HepG2 (cell line): Measurements from ENCODE around the gene FGA. TPM values are rescaled to one million over a fixed set of nuclear protein-coding genes. Genes with fewer than 3 reads are reported as not detected.

Source experiments
- ELF1 ChIP-seq: sonication (generic); formaldehyde crosslinking; IDR thresholded peaks from 2 replicates; pipeline ENCODE4 v1.4.0; 2020; ENCODE audit warnings: missing genetic modification reagents
- HDAC6 ChIP-seq: fragments of 200-600 bp; sonication (generic); IDR thresholded peaks from 2 replicates; pipeline ENCODE4 v1.7.0; 2017; ENCODE audit warnings: mild to moderate bottlenecking, antibody characterized with exemption, low read length, low read depth
- HNF4G ChIP-seq, 2 experiments: sonication (generic) in 1 of 2; formaldehyde crosslinking in 1 of 2; IDR thresholded peaks; 2 replicates each; pipeline versions ENCODE4 v1.4.0 to v1.6.1; 2011 to 2020; ENCODE audit warnings: borderline replicate concordance in 2 of 2, low read depth in 2 of 2, mild to moderate bottlenecking in 2 of 2, low read length in 1 of 2, missing genetic modification reagents in 1 of 2, moderate library complexity in 1 of 2
- HNRNPLL ChIP-seq: fragments of 200-400 bp; formaldehyde crosslinking; IDR thresholded peaks from 2 replicates; pipeline ENCODE4 v1.6.1; 2017; ENCODE audit warnings: mild to moderate bottlenecking, low read depth, low read length; ENCODE audit not compliant: poor library complexity, severe bottlenecking
- MAFK ChIP-seq, 2 experiments: IDR thresholded peaks in 1 of 2; conservative IDR thresholded peaks in 1 of 2; 2 replicates each; pipeline ENCODE4 v1.6.1; 2011; ENCODE audit warnings: improper control_type of control experiment in 2 of 2, low read length in 2 of 2
- SRSF9 ChIP-seq: fragments of 200-400 bp; formaldehyde crosslinking; IDR thresholded peaks from 2 replicates; pipeline ENCODE4 v1.6.1; 2018; ENCODE audit warnings: borderline replicate concordance, mild to moderate bottlenecking, low read depth, low read length; ENCODE audit not compliant: insufficient read depth, poor library complexity, severe bottlenecking
- TP53 ChIP-seq: sonication (generic); formaldehyde crosslinking; conservative IDR thresholded peaks from 2 replicates; pipeline ENCODE4 v1.4.0; 2020; ENCODE audit warnings: missing genetic modification reagents
- ZZZ3 ChIP-seq: sonication (generic); formaldehyde crosslinking; IDR thresholded peaks from 2 replicates; pipeline ENCODE4 v1.4.0; 2020; ENCODE audit warnings: missing genetic modification reagents, mild to moderate bottlenecking, borderline replicate concordance
- polyA plus RNA-seq, 8 experiments: library from polyadenylated mRNA; depleted of rRNA in 3 of 8; stranded (reverse) in 7 of 8; unstranded in 1 of 8; fragments of >200 nt; fragmentation: Illumina TruSeq in 4 of 8; extraction: Trizol in 4 of 8; gene quantifications; 2 replicates each; pipeline versions ENCODE4 v1.2.1 to v1.2.3, GENCODE V29; 2011 to 2016; ENCODE audit warnings: low read depth in 4 of 8, missing spikeins in 1 of 8, mixed read lengths in 1 of 8; ENCODE audit not compliant: insufficient read depth in 1 of 8
- total RNA-seq, 5 experiments: library from RNA; depleted of rRNA; stranded (reverse); fragments of >200 nt; fragmentation: Illumina TruSeq; extraction: Trizol; gene quantifications; 2 replicates each; pipeline ENCODE4 v1.2.3, GENCODE V29; 2016; ENCODE audit warnings: low read depth in 1 of 5
- TF ChIP-seq, protein P1 (sequence below): sonication (generic); formaldehyde crosslinking; IDR thresholded peaks from 2 replicates; pipeline ENCODE4 v1.4.0; 2020; ENCODE audit warnings: mild to moderate bottlenecking, missing genetic modification reagents
- TF ChIP-seq, protein P2 (sequence below): sonication (generic); formaldehyde crosslinking; conservative IDR thresholded peaks from 2 replicates; pipeline ENCODE4 v1.4.0; 2020; ENCODE audit warnings: missing genetic modification reagents
- TF ChIP-seq, protein P3 (sequence below): sonication (generic); formaldehyde crosslinking; IDR thresholded peaks from 2 replicates; pipeline ENCODE4 v1.4.0; 2020; ENCODE audit warnings: mild to moderate bottlenecking, missing genetic modification reagents
- TF ChIP-seq, protein P4 (sequence below): sonication (generic); formaldehyde crosslinking; IDR thresholded peaks from 2 replicates; pipeline ENCODE4 v1.5.0; 2020; ENCODE audit warnings: mild to moderate bottlenecking, missing genetic modification reagents, borderline replicate concordance
- TF ChIP-seq, protein P5 (sequence below): sonication (generic); formaldehyde crosslinking; IDR thresholded peaks from 2 replicates; pipeline ENCODE4 v1.5.0; 2020; ENCODE audit warnings: missing genetic modification reagents
- TF ChIP-seq, protein P6 (sequence below): sonication (generic); formaldehyde crosslinking; IDR thresholded peaks from 2 replicates; pipeline ENCODE4 v1.5.0; 2020; ENCODE audit warnings: missing genetic modification reagents

The FGA gene
- total and polyA plus RNA-seq, 2 of the 13 experiments (the other 11 are each of a cell fraction or from before 2014, with no cell fraction given), result 640 to 1,523 TPM

DNA sequence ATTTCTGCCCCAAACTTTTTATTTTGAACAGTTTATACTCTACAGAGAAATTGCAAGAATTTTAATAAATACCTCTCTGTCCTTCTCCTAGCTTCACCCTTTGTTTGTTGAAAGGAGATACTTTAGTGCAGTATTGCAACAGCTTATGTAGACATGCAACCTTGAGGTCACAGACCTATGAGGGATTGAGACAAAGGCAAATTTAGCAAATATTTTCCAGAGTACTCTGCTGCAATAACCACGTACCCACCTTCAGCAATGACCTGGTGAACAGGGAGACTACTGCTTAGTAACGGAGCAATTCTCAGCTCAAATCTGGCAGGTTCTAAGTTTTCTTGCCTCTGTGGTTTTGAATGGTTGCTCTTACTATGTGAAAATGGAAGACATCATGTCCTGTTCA, 13.2 kb downstream of the FGA start (continued):
- TF ChIP-seq, protein P1, sequence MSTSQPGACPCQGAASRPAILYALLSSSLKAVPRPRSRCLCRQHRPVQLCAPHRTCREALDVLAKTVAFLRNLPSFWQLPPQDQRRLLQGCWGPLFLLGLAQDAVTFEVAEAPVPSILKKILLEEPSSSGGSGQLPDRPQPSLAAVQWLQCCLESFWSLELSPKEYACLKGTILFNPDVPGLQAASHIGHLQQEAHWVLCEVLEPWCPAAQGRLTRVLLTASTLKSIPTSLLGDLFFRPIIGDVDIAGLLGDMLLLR (CRISPR knock-in tag), result no peak
- no peak for TF ChIP-seq SRSF9
- TF ChIP-seq, protein P2, sequence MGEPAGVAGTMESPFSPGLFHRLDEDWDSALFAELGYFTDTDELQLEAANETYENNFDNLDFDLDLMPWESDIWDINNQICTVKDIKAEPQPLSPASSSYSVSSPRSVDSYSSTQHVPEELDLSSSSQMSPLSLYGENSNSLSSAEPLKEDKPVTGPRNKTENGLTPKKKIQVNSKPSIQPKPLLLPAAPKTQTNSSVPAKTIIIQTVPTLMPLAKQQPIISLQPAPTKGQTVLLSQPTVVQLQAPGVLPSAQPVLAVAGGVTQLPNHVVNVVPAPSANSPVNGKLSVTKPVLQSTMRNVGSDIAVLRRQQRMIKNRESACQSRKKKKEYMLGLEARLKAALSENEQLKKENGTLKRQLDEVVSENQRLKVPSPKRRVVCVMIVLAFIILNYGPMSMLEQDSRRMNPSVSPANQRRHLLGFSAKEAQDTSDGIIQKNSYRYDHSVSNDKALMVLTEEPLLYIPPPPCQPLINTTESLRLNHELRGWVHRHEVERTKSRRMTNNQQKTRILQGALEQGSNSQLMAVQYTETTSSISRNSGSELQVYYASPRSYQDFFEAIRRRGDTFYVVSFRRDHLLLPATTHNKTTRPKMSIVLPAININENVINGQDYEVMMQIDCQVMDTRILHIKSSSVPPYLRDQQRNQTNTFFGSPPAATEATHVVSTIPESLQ (CRISPR knock-in tag), result no peak
- TF ChIP-seq TP53, result no peak
- TF ChIP-seq, protein P3, sequence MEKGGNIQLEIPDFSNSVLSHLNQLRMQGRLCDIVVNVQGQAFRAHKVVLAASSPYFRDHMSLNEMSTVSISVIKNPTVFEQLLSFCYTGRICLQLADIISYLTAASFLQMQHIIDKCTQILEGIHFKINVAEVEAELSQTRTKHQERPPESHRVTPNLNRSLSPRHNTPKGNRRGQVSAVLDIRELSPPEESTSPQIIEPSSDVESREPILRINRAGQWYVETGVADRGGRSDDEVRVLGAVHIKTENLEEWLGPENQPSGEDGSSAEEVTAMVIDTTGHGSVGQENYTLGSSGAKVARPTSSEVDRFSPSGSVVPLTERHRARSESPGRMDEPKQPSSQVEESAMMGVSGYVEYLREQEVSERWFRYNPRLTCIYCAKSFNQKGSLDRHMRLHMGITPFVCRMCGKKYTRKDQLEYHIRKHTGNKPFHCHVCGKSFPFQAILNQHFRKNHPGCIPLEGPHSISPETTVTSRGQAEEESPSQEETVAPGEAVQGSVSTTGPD (CRISPR knock-in tag), result no peak
- TF ChIP-seq HNRNPLL, result no peak
- TF ChIP-seq, protein P4, sequence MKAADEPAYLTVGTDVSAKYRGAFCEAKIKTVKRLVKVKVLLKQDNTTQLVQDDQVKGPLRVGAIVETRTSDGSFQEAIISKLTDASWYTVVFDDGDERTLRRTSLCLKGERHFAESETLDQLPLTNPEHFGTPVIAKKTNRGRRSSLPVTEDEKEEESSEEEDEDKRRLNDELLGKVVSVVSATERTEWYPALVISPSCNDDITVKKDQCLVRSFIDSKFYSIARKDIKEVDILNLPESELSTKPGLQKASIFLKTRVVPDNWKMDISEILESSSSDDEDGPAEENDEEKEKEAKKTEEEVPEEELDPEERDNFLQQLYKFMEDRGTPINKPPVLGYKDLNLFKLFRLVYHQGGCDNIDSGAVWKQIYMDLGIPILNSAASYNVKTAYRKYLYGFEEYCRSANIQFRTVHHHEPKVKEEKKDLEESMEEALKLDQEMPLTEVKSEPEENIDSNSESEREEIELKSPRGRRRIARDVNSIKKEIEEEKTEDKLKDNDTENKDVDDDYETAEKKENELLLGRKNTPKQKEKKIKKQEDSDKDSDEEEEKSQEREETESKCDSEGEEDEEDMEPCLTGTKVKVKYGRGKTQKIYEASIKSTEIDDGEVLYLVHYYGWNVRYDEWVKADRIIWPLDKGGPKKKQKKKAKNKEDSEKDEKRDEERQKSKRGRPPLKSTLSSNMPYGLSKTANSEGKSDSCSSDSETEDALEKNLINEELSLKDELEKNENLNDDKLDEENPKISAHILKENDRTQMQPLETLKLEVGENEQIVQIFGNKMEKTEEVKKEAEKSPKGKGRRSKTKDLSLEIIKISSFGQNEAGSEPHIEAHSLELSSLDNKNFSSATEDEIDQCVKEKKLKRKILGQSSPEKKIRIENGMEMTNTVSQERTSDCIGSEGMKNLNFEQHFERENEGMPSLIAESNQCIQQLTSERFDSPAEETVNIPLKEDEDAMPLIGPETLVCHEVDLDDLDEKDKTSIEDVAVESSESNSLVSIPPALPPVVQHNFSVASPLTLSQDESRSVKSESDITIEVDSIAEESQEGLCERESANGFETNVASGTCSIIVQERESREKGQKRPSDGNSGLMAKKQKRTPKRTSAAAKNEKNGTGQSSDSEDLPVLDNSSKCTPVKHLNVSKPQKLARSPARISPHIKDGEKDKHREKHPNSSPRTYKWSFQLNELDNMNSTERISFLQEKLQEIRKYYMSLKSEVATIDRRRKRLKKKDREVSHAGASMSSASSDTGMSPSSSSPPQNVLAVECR (CRISPR knock-in tag), result peak; percentile 33; the same call in 1 of the 2 replicates
- no peak for TF ChIP-seq ZZZ3
- TF ChIP-seq, protein P5, sequence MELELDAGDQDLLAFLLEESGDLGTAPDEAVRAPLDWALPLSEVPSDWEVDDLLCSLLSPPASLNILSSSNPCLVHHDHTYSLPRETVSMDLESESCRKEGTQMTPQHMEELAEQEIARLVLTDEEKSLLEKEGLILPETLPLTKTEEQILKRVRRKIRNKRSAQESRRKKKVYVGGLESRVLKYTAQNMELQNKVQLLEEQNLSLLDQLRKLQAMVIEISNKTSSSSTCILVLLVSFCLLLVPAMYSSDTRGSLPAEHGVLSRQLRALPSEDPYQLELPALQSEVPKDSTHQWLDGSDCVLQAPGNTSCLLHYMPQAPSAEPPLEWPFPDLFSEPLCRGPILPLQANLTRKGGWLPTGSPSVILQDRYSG, result no peak
- TF ChIP-seq, protein P6, sequence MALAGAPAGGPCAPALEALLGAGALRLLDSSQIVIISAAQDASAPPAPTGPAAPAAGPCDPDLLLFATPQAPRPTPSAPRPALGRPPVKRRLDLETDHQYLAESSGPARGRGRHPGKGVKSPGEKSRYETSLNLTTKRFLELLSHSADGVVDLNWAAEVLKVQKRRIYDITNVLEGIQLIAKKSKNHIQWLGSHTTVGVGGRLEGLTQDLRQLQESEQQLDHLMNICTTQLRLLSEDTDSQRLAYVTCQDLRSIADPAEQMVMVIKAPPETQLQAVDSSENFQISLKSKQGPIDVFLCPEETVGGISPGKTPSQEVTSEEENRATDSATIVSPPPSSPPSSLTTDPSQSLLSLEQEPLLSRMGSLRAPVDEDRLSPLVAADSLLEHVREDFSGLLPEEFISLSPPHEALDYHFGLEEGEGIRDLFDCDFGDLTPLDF (CRISPR knock-in tag), result no peak
- peak; percentile 18; the same call in 1 of the 2 replicates for TF ChIP-seq ELF1 (CRISPR knock-in tag)
- TF ChIP-seq MAFK (conservative IDR thresholded peaks at IDR 0.05 in 1 of 2, IDR thresholded peaks at IDR 0.05 in 1 of 2; ENCODE audit: low read length in 2 of 2), result no peak
- no peak for TF ChIP-seq HDAC6
- peak; percentile 50; the same call in 1 of the 2 replicates for TF ChIP-seq HNF4G (IDR thresholded peaks at IDR 0.05; ENCODE audit: borderline replicate concordance, low read depth, low read length)
- no peak for TF ChIP-seq HNF4G (CRISPR knock-in tag; IDR thresholded peaks at IDR 0.05; ENCODE audit: borderline replicate concordance, low read depth)
